GM21515 (cell line): ENCODE data around the gene ATOH8.

ENCODE experiments used
- ATAC-seq: cut with Tn5 transposase; IDR thresholded peaks from one replicate; pipeline ENCODE4 v1.9.1; 2021; ENCODE audit not compliant: unreplicated experiment

Gene ATOH8

DNA sequence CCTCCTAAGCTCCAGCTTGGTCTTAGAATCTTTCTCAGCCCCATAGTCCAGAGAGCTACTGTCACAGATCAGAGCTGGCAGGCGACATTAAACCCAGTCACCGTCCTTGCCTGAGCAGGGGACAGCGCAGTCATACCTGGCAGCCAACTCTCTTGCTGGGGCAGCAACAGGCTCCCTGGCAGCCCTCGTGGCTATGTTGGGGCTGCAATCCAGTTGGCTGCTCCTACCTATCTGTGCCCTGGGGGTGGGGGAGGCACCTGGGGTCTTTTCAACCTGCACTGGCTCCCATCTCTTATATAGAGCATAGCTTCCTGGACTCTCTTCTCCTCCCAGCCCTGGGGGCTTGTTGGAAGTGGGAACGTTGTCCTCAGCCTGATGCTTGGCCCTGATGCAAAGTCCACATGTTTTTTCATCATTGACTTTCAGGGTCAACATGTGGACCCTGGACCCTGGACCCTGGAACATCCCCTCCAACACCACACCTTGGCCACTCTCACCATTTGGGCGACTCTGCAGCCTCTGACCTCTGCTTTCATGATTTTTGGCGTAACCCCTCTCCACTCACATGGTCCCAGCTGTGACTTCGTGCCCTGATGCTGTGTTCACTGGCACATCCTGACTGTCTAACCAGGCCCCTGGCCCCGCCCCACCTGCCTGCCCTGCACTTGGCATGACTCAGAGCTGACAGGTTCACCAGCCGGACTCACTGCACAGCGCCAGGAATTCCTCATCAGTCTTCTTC is 45.6 kb downstream of the ATOH8 start:
- no peak for ATAC-seq

DNA sequence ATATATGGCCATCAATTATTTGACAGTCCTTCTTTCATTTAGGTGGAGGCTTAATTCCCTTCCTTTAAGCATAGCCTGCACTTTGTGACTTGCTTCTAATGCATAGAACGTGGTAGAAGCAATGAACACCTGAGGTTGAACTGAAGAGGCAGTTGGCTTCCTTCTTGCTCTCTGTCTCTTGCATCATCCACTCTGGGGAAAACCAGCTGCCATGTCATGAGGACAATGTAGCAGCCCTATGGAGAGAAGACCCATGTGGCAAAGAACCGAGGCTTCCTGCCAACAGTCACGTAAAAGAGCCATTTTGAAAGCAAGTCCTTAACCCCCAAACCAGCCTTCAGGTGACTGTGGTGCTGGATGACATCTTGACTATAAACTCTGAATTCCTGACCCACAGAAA is 46.8 kb downstream of the ATOH8 start:
- ATAC-seq: no peak

GRCh38 chr2:85801871-85802270 is 48.1 kb downstream of the ATOH8 start:
- ATAC-seq: no peak

DNA sequence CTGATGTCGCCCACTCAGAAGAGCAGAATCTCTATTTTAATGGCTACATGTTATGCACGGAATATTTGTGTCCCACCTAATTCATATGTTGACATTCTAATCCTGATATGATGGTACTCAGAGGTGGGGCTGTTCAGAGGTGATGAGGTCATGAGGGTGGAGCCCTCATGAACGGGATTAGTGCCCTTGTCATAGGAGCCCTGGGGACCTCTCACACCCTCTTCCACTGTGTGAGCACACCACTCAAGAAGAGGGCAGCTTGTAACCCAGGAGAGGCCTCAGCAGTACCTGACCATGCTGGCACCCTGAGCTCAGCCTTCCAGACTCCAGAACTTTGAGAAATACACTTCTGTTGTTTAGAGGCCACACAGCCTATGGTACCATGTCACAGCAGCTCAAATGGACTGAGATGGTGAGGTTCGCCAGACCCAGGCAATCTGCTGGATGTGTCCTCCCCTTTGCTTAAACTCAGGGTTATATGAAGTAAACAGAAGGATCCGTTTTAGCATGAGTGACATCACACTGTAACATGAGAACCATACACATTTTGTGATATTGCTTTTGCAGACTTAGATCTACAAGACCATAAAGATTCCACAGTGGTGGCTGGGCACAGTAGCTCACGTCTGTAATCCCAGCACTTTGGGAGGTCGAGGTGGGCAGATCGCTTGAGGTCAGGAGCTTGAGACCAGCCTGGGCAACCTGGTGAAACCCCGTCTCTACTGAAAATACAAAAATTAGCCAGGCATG is 48.7 kb downstream of the ATOH8 start:
- no peak for ATAC-seq

- no peak for ATAC-seq
Measured at GRCh38 chr2:85803704-85804425, 50.1 kb downstream of the ATOH8 start.

GRCh38 chr2:85804583-85804982 is 50.8 kb downstream of the ATOH8 start:
- no peak for ATAC-seq

DNA sequence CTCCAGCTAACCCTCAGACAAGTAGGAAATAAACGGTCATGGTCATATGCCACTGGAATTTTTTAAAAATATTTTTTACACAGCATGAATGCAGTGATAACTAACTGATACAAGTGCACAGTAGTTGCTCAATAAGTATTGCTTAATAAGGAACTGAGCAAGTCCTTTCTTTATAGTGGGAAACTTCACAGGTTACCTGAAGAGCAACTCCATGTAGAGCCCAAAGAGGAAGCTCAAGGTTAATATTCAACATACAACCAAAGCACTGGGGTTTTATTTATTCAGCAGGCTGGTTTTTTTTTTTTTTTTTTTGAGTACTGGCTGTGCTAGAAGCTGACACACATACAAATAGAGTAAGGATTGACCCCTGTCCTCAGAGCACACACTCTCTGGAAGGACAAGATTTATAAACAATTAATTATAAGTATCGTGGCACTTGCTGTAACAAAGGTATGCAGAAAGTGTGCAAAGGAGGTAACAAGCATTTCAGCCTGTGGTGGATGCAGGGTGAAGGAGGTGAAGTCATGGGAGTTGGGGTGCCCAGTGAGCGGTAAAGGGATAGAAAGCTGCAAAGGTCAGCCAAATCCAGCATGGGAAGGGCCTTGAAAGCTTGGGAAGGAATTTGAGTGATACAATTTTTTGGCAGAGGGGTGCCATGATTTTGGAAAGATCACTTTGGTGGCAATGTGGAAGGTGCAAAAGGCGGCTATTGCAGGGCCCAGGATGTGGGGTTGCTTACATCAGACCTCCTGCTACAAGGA is 52.7 kb downstream of the ATOH8 start:
- no peak for ATAC-seq

DNA sequence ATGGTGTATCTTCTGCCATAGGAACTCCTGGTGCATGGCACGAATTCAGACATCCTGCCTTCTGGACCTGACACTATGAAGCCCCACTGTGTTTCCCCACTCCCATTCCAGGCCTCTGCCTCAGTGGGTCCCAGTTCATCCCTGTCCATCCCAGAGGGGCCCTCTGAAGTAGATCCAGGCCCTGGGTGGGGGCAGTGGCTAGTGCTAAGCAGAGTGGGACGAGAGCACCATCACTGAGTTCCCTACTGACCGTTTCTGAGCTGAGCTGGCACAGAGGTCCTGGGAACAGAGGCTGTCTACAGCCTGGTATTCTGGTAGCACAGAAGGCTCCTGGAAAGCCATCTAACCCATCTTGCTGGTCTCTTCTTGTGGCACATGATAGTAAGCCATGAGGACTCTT is 54.0 kb downstream of the ATOH8 start:
- ATAC-seq: no peak

GRCh38 chr2:85810371-85811179 is 56.8 kb downstream of the ATOH8 start:
- ATAC-seq: no peak

DNA sequence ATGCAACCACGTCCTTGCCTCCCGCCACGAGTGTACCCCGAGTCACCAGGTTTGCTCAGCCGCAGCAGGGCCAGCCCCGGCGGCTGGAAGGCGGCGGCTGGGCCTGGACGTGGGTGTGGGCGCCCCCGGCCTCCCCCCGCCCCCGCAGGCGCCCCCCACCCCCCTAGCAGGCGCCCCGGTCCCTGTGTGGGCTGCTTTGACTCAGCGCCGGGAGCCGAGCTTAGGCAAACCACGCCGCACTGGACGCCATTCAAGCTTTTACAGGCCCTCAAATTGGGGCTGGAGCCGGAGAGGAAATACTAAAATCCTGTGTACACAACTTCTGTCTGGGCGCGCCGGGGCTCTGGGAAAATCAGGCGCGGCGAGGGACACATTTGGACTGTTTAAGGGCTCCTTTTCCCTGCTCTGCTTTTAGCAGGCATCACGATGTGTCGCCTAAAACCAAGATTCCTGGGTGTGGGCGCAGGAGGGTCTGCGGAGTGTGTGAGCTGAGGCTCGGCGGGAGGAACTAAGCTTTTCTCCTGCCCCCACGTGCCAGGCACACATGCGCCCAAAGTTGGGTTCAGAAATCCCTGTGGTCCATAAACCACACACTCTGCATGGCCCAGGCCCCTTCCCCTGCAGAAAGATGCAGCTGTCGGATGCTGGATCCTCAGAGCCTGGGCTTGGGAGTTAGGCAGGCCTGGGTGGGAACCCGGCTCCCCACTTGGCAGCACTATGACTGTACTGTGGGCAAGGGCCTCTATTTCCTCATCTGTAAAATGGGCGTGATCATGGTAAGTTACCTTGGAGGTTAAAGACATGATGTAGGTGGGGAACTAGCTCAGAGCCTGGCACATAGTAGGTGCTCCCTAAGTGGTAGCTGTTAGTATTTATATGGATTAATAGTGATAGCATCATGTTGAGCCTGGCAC is 57.6 kb downstream of the ATOH8 start:
- no peak for ATAC-seq

GRCh38 chr2:85812094-85812735 is 58.4 kb downstream of the ATOH8 start:
- no peak for ATAC-seq

- ATAC-seq: no peak
Measured at GRCh38 chr2:85813211-85813981, 59.6 kb downstream of the ATOH8 start.

- no peak for ATAC-seq
Measured at GRCh38 chr2:85813982-85814801, 60.4 kb downstream of the ATOH8 start.

DNA sequence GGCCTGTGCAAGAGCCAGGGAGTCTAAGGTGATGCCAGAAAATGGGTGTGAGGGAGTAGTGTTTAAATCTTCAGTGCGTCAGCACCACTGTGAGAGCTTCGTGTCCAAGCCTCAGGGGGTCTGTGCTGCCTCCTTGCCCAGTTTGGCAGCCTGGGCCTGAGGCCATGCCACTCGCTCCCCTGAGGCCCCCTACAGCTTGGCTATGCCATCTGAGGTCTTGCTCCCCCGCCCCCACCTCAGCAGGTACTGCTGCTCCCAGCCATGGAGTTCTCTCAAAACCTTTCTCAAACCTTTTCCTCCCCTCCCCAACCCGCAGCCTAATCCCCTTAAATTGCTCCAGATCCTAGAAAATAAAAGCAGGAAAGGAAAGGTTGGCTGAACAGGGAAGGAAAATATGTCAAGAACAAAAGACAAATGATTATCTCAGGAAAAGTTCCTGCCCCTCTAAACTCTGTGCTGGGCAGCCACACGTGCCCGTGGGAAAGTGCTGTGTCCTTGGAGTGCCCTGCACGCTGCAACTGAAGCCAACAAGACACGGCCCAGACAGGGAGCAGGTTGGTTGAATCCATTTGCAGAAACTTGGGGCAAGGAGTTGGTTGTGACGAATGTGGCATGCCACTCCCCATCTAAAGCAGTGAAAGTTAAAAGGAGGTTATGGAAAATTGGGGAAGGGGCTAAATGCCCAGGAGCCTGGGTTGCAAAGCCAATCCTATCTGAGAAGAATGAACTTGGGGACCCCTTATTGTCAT is 61.2 kb downstream of the ATOH8 start:
- no peak for ATAC-seq

- no peak for ATAC-seq
Measured at GRCh38 chr2:85819811-85820510, 66.2 kb downstream of the ATOH8 start.

DNA sequence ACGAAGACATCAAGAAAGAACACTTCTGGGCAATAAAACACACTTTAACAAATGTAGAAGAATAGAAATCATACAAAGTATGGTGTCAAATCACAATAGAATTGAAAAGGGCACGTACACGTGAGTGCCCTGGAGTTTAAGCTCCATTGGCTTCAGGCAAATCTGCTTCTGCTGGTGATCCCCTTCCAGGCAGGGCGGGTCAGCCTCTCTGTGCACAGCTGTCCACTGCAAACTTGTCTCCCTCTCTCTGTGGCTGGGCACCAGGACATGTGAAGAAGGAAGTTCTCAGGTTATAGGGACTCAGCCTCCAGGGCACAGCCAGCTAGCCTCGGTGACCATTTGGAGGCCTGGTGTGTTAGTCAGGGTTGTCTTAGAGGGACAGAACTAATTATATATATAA is 69.0 kb downstream of the ATOH8 start:
- ATAC-seq: no peak
